ENCODE data around the gene ITGB1. TPM values are rescaled to one million over a fixed set of nuclear protein-coding genes. Genes with fewer than 3 reads are reported as not detected.
A peak's percentile ranks its signal among the peaks of the same experiment; 100 is the strongest.

ITGB1 gene
- total RNA-seq, 4 donors from 2014 or later: 998 to 2,832 (median 1,462) TPM

DNA sequence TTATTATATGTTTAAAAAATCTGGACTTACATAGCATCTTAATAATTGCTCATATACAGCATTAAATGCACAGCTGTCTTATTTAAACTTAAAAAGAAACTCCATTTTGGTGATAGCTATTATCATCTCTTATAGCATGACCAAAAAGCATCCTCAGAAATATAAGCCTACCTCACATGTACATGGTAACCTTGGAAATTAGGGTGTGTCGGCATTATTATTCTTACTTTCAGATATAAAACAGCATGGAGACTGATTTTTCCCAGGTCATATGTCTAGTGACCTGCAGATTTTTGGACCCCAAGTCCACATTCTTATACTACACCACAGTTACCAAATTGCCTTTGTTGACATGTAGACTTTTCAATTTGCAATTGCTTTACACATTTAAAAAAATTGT is 29.1 kb upstream of the ITGB1 start:
- Histone ChIP-seq H3K36me3 (no peaks in the 10 kb centered on the region), H3K4me1 (peaks cover 0 to 11% (median 0%) of the 10 kb centered on the region in 3 donors), H3K27ac (no peak overlapping the region), H3K9me3 (no peaks in the 10 kb centered on the region), H3K4me3 (no peak overlapping the region), H3K27me3 (no peaks in the 10 kb centered on the region)
- 73 to 92% methylated on average over 1 of the region's 1 CpG for WGBS, 2 donors (ENCODE audit: low coverage in 1 of 2)
- TF ChIP-seq, protein P1, sequence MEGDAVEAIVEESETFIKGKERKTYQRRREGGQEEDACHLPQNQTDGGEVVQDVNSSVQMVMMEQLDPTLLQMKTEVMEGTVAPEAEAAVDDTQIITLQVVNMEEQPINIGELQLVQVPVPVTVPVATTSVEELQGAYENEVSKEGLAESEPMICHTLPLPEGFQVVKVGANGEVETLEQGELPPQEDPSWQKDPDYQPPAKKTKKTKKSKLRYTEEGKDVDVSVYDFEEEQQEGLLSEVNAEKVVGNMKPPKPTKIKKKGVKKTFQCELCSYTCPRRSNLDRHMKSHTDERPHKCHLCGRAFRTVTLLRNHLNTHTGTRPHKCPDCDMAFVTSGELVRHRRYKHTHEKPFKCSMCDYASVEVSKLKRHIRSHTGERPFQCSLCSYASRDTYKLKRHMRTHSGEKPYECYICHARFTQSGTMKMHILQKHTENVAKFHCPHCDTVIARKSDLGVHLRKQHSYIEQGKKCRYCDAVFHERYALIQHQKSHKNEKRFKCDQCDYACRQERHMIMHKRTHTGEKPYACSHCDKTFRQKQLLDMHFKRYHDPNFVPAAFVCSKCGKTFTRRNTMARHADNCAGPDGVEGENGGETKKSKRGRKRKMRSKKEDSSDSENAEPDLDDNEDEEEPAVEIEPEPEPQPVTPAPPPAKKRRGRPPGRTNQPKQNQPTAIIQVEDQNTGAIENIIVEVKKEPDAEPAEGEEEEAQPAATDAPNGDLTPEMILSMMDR (IDR thresholded peaks at IDR 0.05): no peak
- TF ChIP-seq POLR2A (IDR thresholded peaks at IDR 0.05): no peak
- no peak for TF ChIP-seq POLR2AphosphoS5 (IDR thresholded peaks at IDR 0.05)
- no peak for TF ChIP-seq EP300 (IDR thresholded peaks at IDR 0.05)
- ATAC-seq: no peak

DNA sequence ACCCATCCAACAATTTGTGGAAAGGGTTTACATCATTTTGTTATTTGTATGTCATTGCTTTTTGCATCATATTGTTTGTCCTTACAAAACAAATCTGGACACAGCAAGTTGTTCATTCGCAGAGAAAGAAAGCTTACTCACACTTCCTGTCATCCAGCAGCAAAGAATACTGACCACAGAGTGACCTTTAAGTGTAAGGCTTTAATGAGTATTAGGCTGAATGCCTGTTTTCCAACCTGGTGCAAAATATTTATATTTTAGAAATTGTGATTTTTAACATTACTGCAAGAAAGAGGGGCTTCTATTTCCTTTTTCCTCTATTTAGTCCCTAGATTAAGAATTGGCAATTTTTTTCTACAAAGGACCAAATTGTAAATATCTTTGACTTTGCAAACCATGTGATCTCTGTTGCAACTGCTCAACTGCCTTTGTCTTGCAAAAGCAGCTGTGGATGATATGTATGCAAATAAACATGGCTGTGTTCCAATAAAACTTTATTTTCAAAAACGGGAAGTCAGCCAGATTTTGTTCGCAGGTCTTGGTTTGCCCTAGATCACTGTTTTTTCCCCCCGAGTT is 27.8 kb upstream of the ITGB1 start:
- H3K9me3 ChIP-seq: no peaks in the 10 kb centered on the region
- 43 to 46% methylated on average over 4 of the region's 4 CpGs for WGBS, 2 donors (ENCODE audit: low coverage in 1 of 2)
- peak overlapping the region in 2 of 4 donors; percentile 25 to 45 for H3K27ac ChIP-seq
- ATAC-seq: no peak
- peaks cover 0 to 24% (median 0%) of the 10 kb centered on the region in 3 donors for H3K4me1 ChIP-seq
- H3K27me3 ChIP-seq: no peaks in the 10 kb centered on the region
- TF ChIP-seq POLR2AphosphoS5 (IDR thresholded peaks at IDR 0.05) (peak; percentile 49), EP300 (IDR thresholded peaks at IDR 0.05) (no peak)
- no peaks in the 10 kb centered on the region for H3K36me3 ChIP-seq
- H3K4me3 ChIP-seq: no peak overlapping the region

DNA sequence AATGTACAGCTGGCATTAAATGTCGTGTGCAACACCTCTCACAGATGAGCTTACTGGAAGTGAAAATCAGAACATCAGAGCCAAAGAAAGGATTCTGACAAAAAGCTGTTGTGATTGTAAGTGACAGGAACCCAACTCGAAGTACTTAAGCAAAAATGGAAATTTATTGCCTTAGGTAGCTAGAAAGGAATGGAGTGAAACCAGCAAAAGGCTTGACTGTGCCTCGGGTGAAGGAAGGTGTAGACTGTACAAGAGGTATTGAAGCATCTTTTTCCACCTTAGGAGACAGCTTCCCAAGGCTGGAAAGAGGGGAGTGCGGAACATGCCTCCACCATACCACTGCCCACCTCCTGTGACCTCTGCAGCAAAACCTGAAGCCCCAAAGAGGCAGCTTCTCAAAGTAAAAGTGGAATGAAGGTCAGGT is 27.3 kb upstream of the ITGB1 start:
- Histone ChIP-seq H3K27me3 (no peaks in the 10 kb centered on the region), H3K4me1 (peaks cover 0 to 27% (median 0%) of the 10 kb centered on the region in 3 donors), H3K36me3 (no peaks in the 10 kb centered on the region), H3K4me3 (no peak overlapping the region), H3K9me3 (no peaks in the 10 kb centered on the region), H3K27ac (peak overlapping the region in 2 of 4 donors; percentile 25 to 45)
- TF ChIP-seq, protein P1 (IDR thresholded peaks at IDR 0.05): no peak
- no peak for TF ChIP-seq POLR2A (IDR thresholded peaks at IDR 0.05)
- no peak for TF ChIP-seq POLR2AphosphoS5 (IDR thresholded peaks at IDR 0.05)
- TF ChIP-seq EP300 (IDR thresholded peaks at IDR 0.05): no peak
- no peak for ATAC-seq
- 80 to 81% methylated on average over 3 to 4 of the region's 4 CpGs for WGBS, 2 donors (ENCODE audit: low coverage in 1 of 2)

DNA sequence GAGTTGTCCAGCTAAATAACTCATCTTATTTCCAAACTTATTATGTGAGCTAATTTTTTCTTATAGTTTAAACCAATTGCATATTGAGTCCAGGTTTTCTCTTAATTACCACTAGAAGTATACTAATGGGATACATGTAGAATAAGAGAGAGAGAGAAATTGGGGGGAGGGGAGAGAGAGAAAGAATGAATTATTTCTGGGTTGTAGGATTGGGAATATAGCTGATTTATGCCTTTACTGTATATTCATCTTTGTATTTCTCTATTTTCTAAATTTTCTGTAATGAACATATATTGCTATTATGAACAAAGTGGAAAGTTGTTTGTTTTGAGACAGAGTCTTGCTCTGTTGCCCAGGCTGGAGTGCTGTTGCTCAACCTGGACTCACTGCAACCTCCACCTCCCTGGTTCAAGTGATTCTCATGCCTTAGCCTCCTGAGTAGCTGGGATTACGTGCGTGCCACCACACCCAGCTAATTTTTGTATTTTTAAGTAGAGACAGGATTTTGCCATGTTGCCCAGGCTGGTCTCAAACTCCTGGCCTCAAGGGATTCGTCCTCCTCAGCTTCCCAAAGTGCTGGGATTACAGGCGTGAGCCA is 26.1 kb upstream of the ITGB1 start:
- no peak for ATAC-seq
- Histone ChIP-seq H3K36me3 (no peaks in the 10 kb centered on the region), H3K27ac (peak overlapping the region in 1 of 4 donors; percentile 94), H3K9me3 (no peaks in the 10 kb centered on the region), H3K4me3 (no peak overlapping the region), H3K4me1 (peaks cover 0 to 33% (median 0%) of the 10 kb centered on the region in 3 donors), H3K27me3 (no peaks in the 10 kb centered on the region)
- WGBS, 2 donors (ENCODE audit: low coverage in 1 of 2): 93 to 98% methylated on average over 2 to 3 of the region's 4 CpGs
- TF ChIP-seq, protein P1 (IDR thresholded peaks at IDR 0.05): no peak
- TF ChIP-seq POLR2AphosphoS5 (IDR thresholded peaks at IDR 0.05) (no peak), EP300 (IDR thresholded peaks at IDR 0.05) (no peak), POLR2A (IDR thresholded peaks at IDR 0.05) (no peak)

DNA sequence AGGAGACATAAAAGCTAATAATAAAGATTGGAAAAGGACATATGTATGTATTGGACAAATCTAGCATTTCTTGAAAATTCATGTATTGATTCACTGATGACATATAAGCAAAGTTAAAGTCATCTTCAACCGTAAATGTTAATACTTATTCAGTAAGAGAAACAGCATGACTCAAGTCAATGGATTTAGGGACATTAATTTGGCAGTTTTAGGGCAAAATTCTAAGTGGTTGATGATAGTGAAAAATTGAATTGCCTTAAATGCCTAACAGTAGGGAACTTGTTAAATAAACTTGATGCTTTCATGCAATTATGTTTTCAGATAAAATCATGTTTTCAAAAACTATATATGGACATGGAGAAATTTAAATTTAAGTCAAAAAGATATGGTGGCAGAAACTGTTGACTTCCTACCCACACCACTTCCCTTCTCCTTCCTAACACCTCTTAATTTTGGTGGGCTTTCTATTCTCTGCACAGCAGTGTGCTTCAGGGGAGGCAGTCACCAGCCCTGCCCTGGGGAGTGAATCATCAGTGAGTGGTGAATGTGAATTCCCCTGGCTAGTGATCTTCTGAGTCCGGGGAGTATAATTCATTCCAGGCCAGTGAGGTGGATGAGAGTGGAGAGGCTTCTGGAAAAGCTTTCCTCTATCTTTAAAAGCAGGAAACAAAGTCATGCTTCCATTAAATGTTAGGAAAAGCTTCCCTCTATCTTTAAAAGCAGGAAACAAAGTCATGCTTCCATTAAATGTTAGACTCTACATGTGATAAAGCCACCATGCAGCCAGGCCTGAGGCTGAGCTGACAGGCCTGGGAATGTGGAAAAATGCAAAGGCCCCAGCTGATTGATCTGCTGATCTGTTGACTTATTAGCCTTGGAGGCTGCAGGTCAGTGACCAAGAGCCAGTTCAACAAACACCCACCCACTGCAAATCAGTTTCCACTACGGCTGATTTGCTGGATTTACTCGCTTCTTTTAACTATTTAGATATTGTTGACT is 25.2 kb upstream of the ITGB1 start:
- no peak for TF ChIP-seq POLR2A (IDR thresholded peaks at IDR 0.05)
- TF ChIP-seq EP300 (IDR thresholded peaks at IDR 0.05): no peak
- TF ChIP-seq, protein P1 (IDR thresholded peaks at IDR 0.05): no peak
- peak; percentile 3 for TF ChIP-seq POLR2AphosphoS5 (IDR thresholded peaks at IDR 0.05)
- Histone ChIP-seq H3K9me3 (no peaks in the 10 kb centered on the region), H3K27ac (peak overlapping the region in 2 of 4 donors; percentile 29 to 94), H3K27me3 (no peaks in the 10 kb centered on the region), H3K36me3 (no peaks in the 10 kb centered on the region), H3K4me1 (peaks cover 0 to 33% (median 0%) of the 10 kb centered on the region in 3 donors), H3K4me3 (no peak overlapping the region)
- 56 to 67% methylated on average over 4 of the region's 4 CpGs for WGBS, 2 donors (ENCODE audit: low coverage in 1 of 2)
- no peak for ATAC-seq

Measured in gastroesophageal sphincter (tissue), 4 donors.